SK-MEL-5 (cell line): ENCODE data around the gene ROBO3. TPM values are rescaled to one million over a fixed set of nuclear protein-coding genes. Genes with fewer than 3 reads are reported as not detected.

ENCODE experiments used
- DNase-seq: peaks from one replicate; pipeline ENCODE4 v3.0.0-alpha.2; 2016; ENCODE audit warnings: low read depth, low spot score
- in situ Hi-C: cut with HindIII; loops from 2 replicates; pipeline ENCODE4 v1.10.0; 2016; ENCODE audit warnings: low sequenced_read_pairs, high pct_unique_total_duplicates, low pct_unique_long_range_greater_than_20kb
- total RNA-seq: library from RNA; depleted of rRNA; stranded (reverse); fragments of >200 nt; shearing (Covaris generic); gene quantifications from 2 replicates; pipeline ENCODE4 v1.2.3, GENCODE V29; 2014

The ROBO3 gene
- total RNA-seq, 1 experiment from 2014 or later = 3.0 TPM

DNA sequence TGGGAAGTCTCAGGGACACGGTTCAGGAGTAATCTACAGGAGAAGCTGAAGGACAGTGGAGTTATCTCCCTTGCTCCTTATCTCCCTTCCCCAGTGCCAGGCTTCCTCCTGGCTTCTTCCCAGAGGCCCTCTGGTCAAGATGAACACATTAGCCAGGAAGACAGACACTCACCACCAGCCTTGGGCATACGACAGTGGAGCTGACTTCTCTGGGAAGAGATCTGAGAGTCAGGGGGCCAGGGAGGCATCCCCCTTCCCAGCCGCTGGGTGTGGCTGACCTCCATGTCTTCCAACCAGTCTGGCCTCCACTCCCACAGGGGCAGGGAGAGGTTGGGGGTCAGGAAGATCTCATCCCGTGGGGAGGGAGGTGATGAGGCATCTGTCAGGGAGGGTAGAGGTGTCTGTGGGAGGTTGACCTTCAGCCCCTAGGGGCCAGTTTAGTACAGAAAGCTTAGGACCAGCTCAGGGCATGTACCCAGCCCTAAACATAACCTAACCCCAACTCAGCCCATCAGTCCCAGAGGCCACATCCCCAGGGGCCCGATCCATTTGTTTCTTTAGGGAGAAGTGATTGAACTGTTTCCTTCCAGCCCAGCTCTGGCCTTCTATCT is 19.7 kb downstream of the ROBO3 start:
- in situ Hi-C loops = no loop called here
- DNase-seq = no peak

- DNase-seq = no peak
- in situ Hi-C loops = no loop called here
Observed at GRCh38 chr11:124886476-124886875, 21.2 kb downstream of the ROBO3 start.

DNA sequence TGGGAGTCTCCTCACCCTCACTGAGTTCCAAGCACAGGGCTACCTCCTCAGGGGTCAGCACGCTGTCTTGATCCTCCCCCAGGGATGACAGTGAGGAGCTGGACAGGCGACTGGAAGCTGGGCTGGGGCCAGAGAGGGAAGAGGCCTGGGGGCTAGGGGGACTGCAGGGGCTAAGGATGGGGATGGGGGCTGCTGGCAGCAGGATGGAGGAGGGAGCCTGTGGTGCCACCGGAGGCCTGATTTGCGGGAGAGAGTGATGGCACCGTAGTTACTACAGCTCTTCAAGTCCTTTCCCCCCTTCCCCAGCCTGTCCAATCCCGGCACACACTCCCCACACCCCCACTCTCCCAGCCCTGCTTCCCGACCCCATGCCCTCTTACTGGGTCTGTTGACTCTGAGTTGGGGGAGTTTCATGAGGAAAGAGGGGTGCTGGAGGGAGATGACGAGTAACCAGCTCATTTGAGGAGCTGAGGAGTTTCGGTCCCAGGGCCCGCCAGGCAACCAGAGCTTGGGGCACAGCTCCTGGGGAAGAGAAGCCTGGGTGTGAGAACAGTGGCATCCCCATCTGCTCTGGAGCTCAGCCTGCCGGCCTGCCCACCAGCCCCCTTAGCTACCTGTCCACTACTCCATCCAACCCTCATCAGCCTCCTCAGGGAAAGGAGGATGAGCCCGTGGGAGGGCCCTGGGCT is 21.9 kb downstream of the ROBO3 start:
- in situ Hi-C loops = no loop called here

GRCh38 chr11:124887667-124888013 is 22.4 kb downstream of the ROBO3 start:
- no peak for DNase-seq

More for the DNA sequence above, 21.9 kb downstream of the ROBO3 start:
- no peak for DNase-seq

GRCh38 chr11:124889191-124890091 is 24.2 kb downstream of the ROBO3 start:
- DNase-seq = no peak
- in situ Hi-C loops = no loop called here

More at GRCh38 chr11:124887667-124888013, 22.4 kb downstream of the ROBO3 start:
- in situ Hi-C loops = no loop called here

DNA sequence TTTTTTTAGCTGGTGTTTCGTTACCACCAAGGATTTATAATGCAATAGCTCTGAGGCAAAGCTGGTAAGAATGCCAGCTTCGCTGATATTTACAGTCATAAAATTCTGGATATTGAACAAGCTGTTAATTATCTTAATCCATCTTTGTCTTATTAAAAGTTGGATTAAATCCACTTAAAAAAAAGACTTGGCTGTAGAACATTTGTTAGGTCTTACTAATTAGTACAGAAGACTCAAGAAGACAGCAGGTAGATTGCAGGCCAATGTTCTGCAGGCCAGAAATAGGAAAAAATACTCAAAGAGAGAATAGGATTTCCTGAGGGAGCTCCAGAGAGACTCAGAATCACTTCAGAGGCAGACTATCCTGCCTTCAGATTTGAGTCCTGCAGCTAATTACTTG is 24.9 kb downstream of the ROBO3 start:
- no peak for DNase-seq
- in situ Hi-C loops = no loop called here

GRCh38 chr11:124890683-124891372 is 25.6 kb downstream of the ROBO3 start:
- in situ Hi-C loops = no loop called here

GRCh38 chr11:124891373-124891861 is 26.2 kb downstream of the ROBO3 start:
- in situ Hi-C loops = no loop called here
- DNase-seq = no peak

More at GRCh38 chr11:124890683-124891372, 25.6 kb downstream of the ROBO3 start:
- DNase-seq = no peak

GRCh38 chr11:124892146-124892545 is 26.9 kb downstream of the ROBO3 start:
- in situ Hi-C loops = no loop called here
- no peak for DNase-seq

DNA sequence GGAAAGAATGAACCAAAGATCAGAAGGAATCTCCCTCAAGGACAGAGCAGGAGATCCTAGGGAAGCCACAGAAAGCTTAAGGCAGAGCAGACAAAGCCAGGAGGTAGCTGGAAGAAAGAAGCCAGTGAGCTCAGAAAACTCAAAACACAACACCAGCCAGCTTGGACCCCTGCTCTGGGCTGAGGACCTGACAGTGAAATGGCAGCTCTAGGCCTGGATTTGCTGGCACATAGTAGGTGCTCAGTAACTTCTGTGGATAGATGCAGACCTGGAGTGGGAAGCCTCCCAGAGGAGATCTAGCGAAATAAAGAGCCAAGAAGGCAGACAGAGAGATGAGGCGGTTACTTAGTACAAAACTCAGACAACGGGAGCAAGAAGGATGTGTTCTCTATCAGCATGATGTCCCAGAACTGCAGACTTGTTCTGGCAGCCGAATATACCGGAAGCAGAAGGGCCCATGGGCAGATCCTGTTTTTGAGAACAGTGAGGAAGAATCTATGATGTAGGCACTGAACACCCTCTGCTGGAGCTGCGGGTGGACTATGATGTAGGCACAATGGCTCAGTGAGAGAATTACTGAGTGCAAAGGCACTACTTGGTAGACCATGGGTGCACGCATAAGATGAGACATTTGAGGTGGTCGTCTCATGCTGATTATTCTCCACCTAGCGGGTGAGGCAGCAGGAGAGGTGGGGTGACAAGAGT is 27.7 kb downstream of the ROBO3 start:
- in situ Hi-C loops = no loop called here
- no peak for DNase-seq

DNA sequence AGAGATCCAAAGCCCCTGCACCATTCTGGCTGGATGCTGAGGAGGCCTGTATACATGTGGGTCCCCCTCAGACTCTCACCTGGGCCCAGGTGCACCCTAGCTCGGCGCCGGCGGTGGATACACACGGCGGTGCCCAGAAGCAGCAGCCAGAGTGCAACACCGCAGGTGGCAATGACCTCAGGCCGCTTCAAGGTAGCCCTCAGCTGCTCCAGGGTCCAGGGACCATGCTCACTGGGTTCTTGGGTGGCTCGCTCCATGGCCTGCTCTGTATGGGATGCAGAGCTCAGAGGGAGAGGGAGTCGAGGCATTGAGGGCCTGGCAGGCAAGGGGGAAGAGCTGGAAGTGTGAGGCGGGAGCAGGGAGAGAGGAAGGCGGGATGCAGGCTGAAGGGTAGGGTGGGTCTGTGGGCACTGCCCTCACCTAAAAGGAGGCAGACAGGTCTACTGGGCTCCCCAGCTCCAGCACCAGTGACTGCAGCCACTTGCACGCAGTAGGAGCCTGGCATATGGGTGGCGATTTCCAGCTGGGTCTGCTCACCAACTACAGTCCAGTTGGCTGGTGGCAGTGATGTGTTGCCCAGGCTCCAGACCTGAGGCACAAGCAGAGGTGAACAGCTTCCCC is 28.7 kb downstream of the ROBO3 start:
- no peak for DNase-seq
- in situ Hi-C loops = no loop called here

DNA sequence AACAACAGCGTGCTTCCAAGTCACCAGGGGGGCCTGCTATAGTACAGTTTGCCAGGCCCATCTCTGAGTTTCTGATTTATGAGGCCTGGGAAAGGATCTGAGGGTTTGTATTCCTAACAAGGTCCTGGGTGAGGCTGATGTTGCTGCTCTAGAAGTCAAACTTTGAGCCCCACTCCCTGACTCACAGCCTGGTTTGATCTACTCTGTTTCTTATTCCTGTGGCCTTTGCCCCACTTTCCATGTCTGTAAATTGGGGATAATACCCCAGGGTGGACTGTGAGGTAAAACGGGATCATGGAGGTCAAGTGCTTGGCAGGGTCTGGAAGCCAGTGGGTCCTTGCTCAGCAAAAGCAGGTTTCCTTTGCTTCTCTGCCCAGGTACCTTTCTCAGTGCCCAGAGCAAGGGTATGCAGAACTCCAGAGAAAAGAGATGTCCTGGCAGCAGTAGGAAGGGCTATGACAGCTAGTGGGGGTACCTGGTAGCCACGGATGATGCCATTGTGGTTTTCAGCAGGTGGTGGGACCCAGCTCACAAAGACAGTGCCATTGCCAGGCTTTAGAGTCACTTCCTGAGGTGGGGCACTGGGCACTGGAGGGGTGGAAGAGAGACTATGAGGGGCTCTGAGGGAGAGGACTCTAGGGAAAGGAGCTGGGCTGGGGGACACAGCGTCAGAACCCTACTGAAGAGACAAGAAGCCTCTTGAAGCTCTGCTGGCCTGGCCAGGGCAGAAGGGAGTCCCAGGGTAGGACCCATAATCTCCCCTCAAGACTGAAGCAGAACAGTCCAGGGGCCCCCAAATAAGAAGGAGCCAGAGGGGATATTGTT is 29.6 kb downstream of the ROBO3 start:
- DNase-seq = no peak
- in situ Hi-C loops = no loop called here

DNA sequence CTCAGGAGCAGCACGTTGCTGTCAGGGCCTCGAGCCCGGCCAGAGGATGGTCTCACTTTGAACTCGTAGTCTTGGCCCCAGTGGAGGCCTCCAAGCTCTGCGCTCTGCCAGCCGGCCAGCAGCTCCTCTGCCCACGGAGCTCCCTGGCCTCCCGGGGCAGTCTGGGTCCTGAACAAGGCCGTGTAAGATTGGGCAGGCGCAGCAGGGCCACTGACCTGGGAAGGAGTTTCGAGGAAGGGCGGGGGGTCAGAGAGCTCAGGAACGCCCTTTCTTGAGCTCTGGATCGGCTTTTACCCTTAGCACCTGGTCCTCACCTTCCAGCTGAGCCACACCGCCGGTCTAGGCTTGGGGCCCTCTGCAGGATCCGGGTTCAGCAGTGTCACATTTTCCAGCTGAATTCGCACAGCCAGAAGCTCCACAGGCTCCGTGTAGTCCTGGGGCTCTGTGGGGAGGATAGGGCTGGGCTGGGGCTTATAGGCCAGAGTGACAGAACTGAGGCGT is 30.3 kb downstream of the ROBO3 start:
- in situ Hi-C loops = no loop called here
- no peak for DNase-seq

- in situ Hi-C loops = no loop called here
- DNase-seq = no peak
Observed at GRCh38 chr11:124896071-124896750, 31.0 kb downstream of the ROBO3 start.

GRCh38 chr11:124896821-124897391 is 31.7 kb downstream of the ROBO3 start:
- in situ Hi-C loops = no loop called here
- DNase-seq = no peak
